Upper lobe of left lung (tissue), 6 donors: ENCODE data around the gene CPNE7. TPM values are rescaled to one million over a fixed set of nuclear protein-coding genes. Genes with fewer than 3 reads are reported as not detected.

Source experiments
- ATAC-seq, 2 donors: fragments of 200-7000 bp; cut with Tn5 transposase; one replicate each; pipeline ENCODE4 v1.9.1; 2022; ENCODE audit warnings: mild to moderate bottlenecking in 2 of 2, moderate library complexity in 2 of 2; ENCODE audit not compliant: low FRiP score in 2 of 2
- DNase-seq, 2 donors: peaks; one replicate each; pipeline ENCODE4 v3.0.0-alpha.2; 2019 to 2020
- H3K27ac ChIP-seq, 4 donors: fragments of 200-600 bp; sonication (generic); one replicate each; pipeline ENCODE4 v1.5.1; 2016 to 2019
- H3K27me3 ChIP-seq, 4 donors: fragments of 200-600 bp; sonication (generic); one replicate each; pipeline ENCODE4 v1.5.1; 2017 to 2019
- H3K36me3 ChIP-seq, 4 donors: fragments of 200-600 bp; sonication (generic); one replicate each; pipeline ENCODE4 v1.5.1; 2016 to 2019
- H3K4me1 ChIP-seq, 4 donors: fragments of 200-600 bp; sonication (generic); one replicate each; pipeline ENCODE4 v1.5.1; 2018 to 2019
- H3K4me3 ChIP-seq, 4 donors: fragments of 200-600 bp; sonication (generic); one replicate each; pipeline ENCODE4 v1.5.1; 2017 to 2019; ENCODE audit warnings: mild to moderate bottlenecking in 2 of 4, moderate library complexity in 1 of 4
- H3K9me3 ChIP-seq, 4 donors: fragments of 200-600 bp; sonication (generic); one replicate each; pipeline ENCODE4 v1.5.1; 2018 to 2019
- EP300 ChIP-seq, 4 donors: sonication (generic); formaldehyde crosslinking; IDR thresholded peaks; one replicate each; pipeline ENCODE4 v1.5.1; 2017; ENCODE audit warnings: antibody characterized with exemption in 4 of 4, control low read depth in 2 of 4
- POLR2A ChIP-seq, 4 donors: fragments of 450-650 bp; IDR thresholded peaks; one replicate each; pipeline ENCODE4 v1.5.1; 2016 to 2017; ENCODE audit warnings: antibody characterized with exemption in 4 of 4, mild to moderate bottlenecking in 2 of 4
- POLR2AphosphoS5 ChIP-seq, 2 donors: sonication (generic); formaldehyde crosslinking; IDR thresholded peaks; one replicate each; pipeline ENCODE4 v1.5.1; 2017; ENCODE audit warnings: antibody characterized with exemption in 2 of 2
- whole genome bisulfite sequencing, 2 donors: methylation state at CpG; one replicate each; pipeline ENCODE4 v1.1.5; 2017 to 2018; 5-methylcytosine and 5-hydroxymethylcytosine counted together
- total RNA-seq, 6 donors: library from RNA; depleted of rRNA in 4 of 6; stranded (reverse); fragments of >200 nt in 4 of 6; gene quantifications; one replicate each; pipeline versions ENCODE4 v1.1.0 to v1.2.1, GENCODE V29; 2016 to 2021
- TF ChIP-seq, protein P1 (sequence below), 6 experiments: fragments of 450-650 bp in 4 of 6; fragments of 200-600 bp in 2 of 6; sonication (generic) in 2 of 6; IDR thresholded peaks; one replicate each; pipeline ENCODE4 v1.5.1; 2016 to 2019; ENCODE audit warnings: antibody characterized with exemption in 6 of 6
- donor health status: DM: no; HTN: no; CAD: no; lungs with moderate emphysema.
- donor health status: DM: no; HTN: yes; CAD: no; lungs with severe emphysema.

CPNE7 gene
- total RNA-seq, 6 donors from 2014 or later = 1.4 to 14.7 (median 3.6) TPM; not detected in 2

DNA sequence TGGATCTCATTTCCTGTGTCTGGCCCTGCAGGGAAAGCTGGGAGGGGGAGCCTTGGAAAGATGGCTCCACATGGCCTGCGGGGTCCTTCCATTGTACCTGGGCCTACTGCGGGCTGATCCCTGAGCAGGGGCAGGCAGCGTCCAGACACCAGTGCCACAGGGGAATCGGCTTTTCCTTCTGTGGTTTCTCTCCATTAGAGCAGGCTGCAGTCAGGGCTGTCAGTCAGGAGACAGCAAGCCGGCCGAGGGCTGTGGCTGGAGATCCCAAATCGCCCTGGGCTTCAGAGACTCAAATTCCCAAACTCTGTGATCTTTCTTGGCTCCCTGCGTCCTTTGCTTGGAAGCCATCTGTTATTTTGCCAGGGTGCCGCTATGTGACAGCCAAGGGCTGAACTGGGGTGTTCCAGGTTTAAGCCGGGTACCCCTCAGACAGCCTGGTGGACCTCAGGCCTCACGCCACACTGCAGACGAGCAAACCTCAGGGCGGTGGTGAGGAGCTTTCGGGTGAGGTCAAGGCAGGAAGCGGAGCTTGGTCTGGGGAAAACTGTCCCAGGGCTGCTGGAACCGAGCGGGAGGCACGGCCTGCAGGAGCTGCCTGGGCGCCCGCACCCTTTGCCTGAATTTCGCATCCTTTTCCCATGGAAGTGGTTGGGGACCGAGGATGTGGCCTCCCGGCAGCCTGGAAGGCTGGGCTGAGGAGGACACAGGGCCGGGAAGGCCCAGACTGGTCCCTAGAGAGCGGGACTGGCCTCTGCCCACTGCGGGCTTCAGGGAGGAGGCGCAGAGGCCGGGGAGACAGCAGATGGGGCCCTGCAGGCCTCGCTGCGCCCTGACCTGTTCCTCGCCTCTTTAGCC lies 1.5 kb upstream of the CPNE7 start:
- WGBS, 2 donors = 89% methylated on average over 11 to 23 of the region's 31 CpGs
- TF ChIP-seq EP300 (IDR thresholded peaks at IDR 0.05) (no peak), POLR2AphosphoS5 (IDR thresholded peaks at IDR 0.05) (no peak), POLR2A (IDR thresholded peaks at IDR 0.05) (no peak)
- TF ChIP-seq, protein P1, sequence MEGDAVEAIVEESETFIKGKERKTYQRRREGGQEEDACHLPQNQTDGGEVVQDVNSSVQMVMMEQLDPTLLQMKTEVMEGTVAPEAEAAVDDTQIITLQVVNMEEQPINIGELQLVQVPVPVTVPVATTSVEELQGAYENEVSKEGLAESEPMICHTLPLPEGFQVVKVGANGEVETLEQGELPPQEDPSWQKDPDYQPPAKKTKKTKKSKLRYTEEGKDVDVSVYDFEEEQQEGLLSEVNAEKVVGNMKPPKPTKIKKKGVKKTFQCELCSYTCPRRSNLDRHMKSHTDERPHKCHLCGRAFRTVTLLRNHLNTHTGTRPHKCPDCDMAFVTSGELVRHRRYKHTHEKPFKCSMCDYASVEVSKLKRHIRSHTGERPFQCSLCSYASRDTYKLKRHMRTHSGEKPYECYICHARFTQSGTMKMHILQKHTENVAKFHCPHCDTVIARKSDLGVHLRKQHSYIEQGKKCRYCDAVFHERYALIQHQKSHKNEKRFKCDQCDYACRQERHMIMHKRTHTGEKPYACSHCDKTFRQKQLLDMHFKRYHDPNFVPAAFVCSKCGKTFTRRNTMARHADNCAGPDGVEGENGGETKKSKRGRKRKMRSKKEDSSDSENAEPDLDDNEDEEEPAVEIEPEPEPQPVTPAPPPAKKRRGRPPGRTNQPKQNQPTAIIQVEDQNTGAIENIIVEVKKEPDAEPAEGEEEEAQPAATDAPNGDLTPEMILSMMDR (IDR thresholded peaks at IDR 0.05) = no peak
- Histone ChIP-seq H3K27ac (no peak overlapping the region), H3K9me3 (no peaks in the 10 kb centered on the region), H3K4me3 (peak overlapping the region in 2 of 4 donors; percentile 36 to 39), H3K36me3 (no peaks in the 10 kb centered on the region), H3K27me3 (peaks cover 0 to 32% (median 23%) of the 10 kb centered on the region in 4 donors), H3K4me1 (peaks cover 21 to 32% (median 24%) of the 10 kb centered on the region in 4 donors)
- ATAC-seq (no peak), DNase-seq (peak in 1 of 2 donors; percentile 50)

DNA sequence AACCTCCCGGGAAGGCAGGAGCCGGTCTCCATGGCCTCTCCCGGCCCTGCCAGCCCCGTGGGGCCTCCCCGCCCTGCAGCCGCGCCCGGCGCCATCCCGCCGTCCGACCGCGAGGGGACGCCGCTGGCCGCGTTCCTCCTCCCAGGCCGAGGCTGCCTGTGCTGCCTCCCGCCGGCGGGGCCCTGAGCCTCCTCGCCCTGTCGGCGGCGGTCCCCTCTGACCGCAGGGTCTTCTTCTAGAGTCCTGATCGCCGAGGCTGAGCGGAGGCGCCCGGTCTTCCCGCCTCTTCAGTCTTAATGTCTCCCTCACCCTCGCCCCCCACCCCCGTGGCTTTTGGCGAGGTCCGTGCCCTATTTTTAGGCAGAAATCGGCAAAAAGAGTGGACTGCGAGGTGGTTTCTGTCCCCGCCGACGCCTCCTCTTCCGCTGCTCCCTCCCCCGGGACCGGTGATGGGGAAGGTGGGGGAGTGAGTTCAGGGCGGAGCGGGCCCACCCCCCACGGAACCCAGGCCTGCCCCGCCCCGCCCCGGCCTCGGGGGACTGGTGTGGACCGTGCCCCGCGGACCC lies 794 bp upstream of the CPNE7 start:
- peak; percentile 50 to 94 for DNase-seq
- WGBS, 2 donors = 1% methylated on average over 40 of the region's 55 CpGs; no CpG with 5 or more reads in 1 of the 2 donors
- Histone ChIP-seq H3K27me3 (peaks cover 0 to 32% (median 23%) of the 10 kb centered on the region in 4 donors), H3K4me3 (peak overlapping the region in 3 of 4 donors; percentile 15 to 39 (median 36)), H3K9me3 (no peaks in the 10 kb centered on the region), H3K4me1 (peaks cover 21 to 32% (median 24%) of the 10 kb centered on the region in 4 donors), H3K36me3 (no peaks in the 10 kb centered on the region), H3K27ac (no peak overlapping the region)
- ATAC-seq = peak in 1 of 2 donors; percentile 88
- no peak for TF ChIP-seq POLR2A (IDR thresholded peaks at IDR 0.05)
- TF ChIP-seq, protein P1 (IDR thresholded peaks at IDR 0.05) = peak; percentile 62 to 92 (median 87)
- TF ChIP-seq EP300 (IDR thresholded peaks at IDR 0.05) = no peak

DNA sequence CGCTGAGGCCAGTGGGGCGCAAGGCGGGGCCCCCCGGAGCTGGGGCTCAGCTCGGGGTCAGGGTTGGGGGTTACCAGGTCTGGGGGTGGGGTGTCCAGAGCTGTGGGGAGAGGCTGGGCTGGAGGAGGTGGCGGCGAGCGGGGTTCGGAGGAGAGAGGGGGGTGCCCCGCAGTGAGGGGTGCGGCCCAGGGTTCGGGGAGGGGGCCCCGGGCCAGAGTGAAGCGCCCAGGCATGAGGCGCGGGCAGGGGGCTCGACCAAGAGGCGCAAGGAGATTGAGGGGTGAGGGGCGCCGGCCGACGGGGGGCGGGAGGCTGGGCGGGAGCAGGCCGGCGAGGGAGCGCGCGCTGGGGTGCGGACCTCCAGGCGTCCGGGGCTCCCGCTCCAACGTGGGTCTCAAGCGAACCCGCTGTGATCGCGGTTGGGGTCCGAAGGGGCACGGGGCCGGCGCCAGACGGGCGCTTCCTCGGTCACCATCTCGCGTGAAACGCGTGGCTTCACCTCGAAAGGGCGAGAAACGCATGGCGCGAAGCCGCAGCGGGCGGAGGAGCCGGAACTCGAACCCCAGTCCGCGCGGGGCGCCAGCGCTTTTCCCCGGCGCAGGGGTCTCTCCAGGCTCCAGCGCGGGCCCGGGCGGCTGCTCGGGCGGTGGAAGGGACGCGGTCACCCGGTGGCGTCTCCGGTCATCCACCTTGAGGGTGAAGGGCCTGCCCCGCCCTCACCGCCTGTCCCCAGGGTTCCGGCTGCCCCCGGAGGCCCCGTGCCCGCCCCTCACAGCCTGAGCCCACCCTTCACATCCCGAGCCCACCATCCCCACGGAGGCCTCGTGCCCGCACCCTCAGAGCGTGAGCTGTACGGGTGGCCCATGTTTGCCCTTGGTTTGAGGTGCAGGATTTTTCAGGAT lies 846 bp downstream of the CPNE7 start:
- ATAC-seq (no peak), DNase-seq (no peak)
- Histone ChIP-seq H3K27me3 (peaks cover 0 to 29% (median 23%) of the 10 kb centered on the region in 4 donors), H3K27ac (no peak overlapping the region), H3K4me3 (peak overlapping the region in 3 of 4 donors; percentile 15 to 39 (median 36)), H3K9me3 (no peaks in the 10 kb centered on the region), H3K4me1 (peaks cover 21 to 32% (median 24%) of the 10 kb centered on the region in 4 donors), H3K36me3 (no peaks in the 10 kb centered on the region)
- TF ChIP-seq POLR2A (IDR thresholded peaks at IDR 0.05) = no peak
- no peak for TF ChIP-seq POLR2AphosphoS5 (IDR thresholded peaks at IDR 0.05)
- TF ChIP-seq EP300 (IDR thresholded peaks at IDR 0.05) = no peak
- TF ChIP-seq, protein P1 (IDR thresholded peaks at IDR 0.05) = no peak
- 30 to 35% methylated on average over 34 to 62 of the region's 89 CpGs for WGBS, 2 donors

DNA sequence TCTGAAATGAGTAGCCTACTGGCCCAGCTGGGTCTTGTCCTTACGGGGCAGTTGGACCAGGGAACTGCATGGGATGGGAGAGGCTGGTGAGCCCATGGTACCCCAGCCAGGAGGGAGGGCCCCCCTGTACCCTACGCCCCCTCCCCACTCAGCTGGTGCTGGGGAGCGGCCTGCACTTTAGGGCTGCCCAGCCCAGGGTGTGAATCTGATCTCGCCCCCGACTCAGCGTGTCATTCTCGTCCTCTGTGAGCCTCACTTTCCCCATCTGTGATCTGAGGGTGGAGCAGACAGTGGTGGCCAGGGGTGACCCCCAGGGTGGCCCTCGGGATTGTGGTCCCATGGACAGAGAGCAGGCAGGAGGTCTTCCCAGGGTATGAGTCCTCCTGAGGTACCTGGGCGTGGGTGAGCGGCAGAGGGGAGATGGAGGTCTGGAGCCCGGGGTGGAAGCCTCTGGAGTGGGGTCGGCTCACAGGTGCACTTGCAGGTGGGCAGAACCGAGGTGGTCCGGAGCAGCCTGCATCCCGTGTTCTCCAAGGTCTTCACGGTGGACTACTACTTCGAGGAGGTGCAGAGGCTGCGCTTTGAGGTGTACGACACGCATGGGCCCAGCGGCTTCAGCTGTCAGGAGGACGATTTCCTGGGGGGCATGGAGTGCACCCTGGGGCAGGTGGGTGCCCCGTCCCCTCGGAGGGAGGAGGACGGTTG lies 1.6 kb downstream of the CPNE7 start:
- DNase-seq (no peak), ATAC-seq (no peak)
- Histone ChIP-seq H3K36me3 (no peaks in the 10 kb centered on the region), H3K4me1 (peaks cover 25 to 38% (median 27%) of the 10 kb centered on the region in 4 donors), H3K27me3 (peaks cover 0 to 29% (median 22%) of the 10 kb centered on the region in 4 donors), H3K27ac (no peak overlapping the region), H3K9me3 (no peaks in the 10 kb centered on the region), H3K4me3 (no peak overlapping the region)
- WGBS, 2 donors = 89 to 92% methylated on average over 14 to 22 of the region's 25 CpGs
- TF ChIP-seq POLR2AphosphoS5 (IDR thresholded peaks at IDR 0.05) = no peak
- no peak for TF ChIP-seq POLR2A (IDR thresholded peaks at IDR 0.05)
- TF ChIP-seq, protein P1 (IDR thresholded peaks at IDR 0.05) = no peak
- TF ChIP-seq EP300 (IDR thresholded peaks at IDR 0.05) = no peak
